K562 (cell line): ENCODE results near the gene VSTM2B. TPM values are rescaled to one million over a fixed set of nuclear protein-coding genes. Genes with fewer than 3 reads are reported as not detected.

Source experiments
- ATAC-seq: fragments of 200-7000 bp; cut with Tn5 transposase; 3 replicates; pipeline ENCODE4 v1.9.1; 2020; ENCODE audit warnings: moderate library complexity
- BruUV-seq: library from RNA; stranded (reverse); fragments of 400-500 nt; replicated peaks from 2 replicates; lab custom pipeline; 2021; lab: Mats Ljungman, UMichigan
- CTCF ChIA-PET: fragments of 300-600 bp; formaldehyde crosslinking; extraction: SDS; loops from one replicate; lab custom pipeline; 2021; ENCODE audit warnings: low intra/inter-chr PET ratio; lab: Yijun Ruan, JAX
- POLR2A ChIA-PET: fragments of 300-600, 350-650 bp; sonication (Branson Sonifier 250); formaldehyde crosslinking; extraction: SDS; loops from one replicate; lab custom pipeline; 2021; ENCODE audit warnings: antibody characterized with exemption, inconsistent platforms; lab: Yijun Ruan, JAX
- DNase-seq, 4 experiments: peaks; one replicate each; pipeline versions ENCODE4 v3.0.0 to v3.0.0-alpha.2; 2011 to 2018; ENCODE audit warnings: low spot score in 3 of 4, mixed read lengths in 3 of 4; ENCODE audit errors: extremely low read depth in 1 of 4
- FAIRE-seq: peaks from 2 replicates; lab custom pipeline; 2011; peaks lifted over from hg19 to GRCh38; lab: Jason Lieb, UNC
- H2AFZ ChIP-seq: 2 replicates; pipeline ENCODE4 v1.6.0; 2011; ENCODE audit warnings: low read depth, low read length, control low read depth, inconsistent platforms
- H3K27ac ChIP-seq: fragments of 200-600 bp; 3 replicates; pipeline ENCODE4 v1.8.0; 2011; ENCODE audit warnings: low read depth, mild to moderate bottlenecking, control low read depth, inconsistent platforms, low read length, moderate library complexity, mixed read lengths; ENCODE audit errors: extremely low read depth
- H3K27me3 ChIP-seq, 2 experiments: fragments of 300-600 bp in 1 of 2; 2 replicates in 1 of 2; 3 replicates in 1 of 2; pipeline versions ENCODE4 v1.6.0 to v1.8.0; 2011; ENCODE audit warnings: inconsistent platforms in 2 of 2, low read length in 2 of 2, mild to moderate bottlenecking in 1 of 2, mixed read lengths in 1 of 2, moderate library complexity in 1 of 2; ENCODE audit not compliant: control insufficient read depth in 2 of 2, insufficient read depth in 2 of 2
- H3K36me3 ChIP-seq: fragments of 300-600 bp; 3 replicates; pipeline ENCODE4 v1.8.0; 2011; ENCODE audit warnings: mild to moderate bottlenecking, low read length, inconsistent platforms; ENCODE audit not compliant: control insufficient read depth, insufficient read depth
- H3K4me1 ChIP-seq, 2 experiments: fragments of 200-600 bp in 1 of 2; replicated peaks in 1 of 2; 2 replicates in 1 of 2; 3 replicates in 1 of 2; pipeline versions ENCODE4 v1.5.1 to v1.8.0; 2011; ENCODE audit warnings: inconsistent platforms in 2 of 2, low read length in 2 of 2, mild to moderate bottlenecking in 1 of 2, mixed read lengths in 1 of 2, moderate library complexity in 1 of 2; ENCODE audit not compliant: control insufficient read depth in 2 of 2, insufficient read depth in 2 of 2
- H3K4me2 ChIP-seq: 2 replicates; pipeline ENCODE4 v1.6.1; 2011; ENCODE audit warnings: low read length, control low read depth, inconsistent platforms, mixed read lengths; ENCODE audit not compliant: insufficient read depth
- H3K4me3 ChIP-seq: fragments of 200-600 bp; sonication (generic), shearing (Covaris generic); 2 replicates; pipeline ENCODE4 v1.5.1; 2016; ENCODE audit warnings: control low read depth, inconsistent platforms
- H3K79me2 ChIP-seq: fragments of 200-600 bp; 3 replicates; pipeline ENCODE4 v1.8.0; 2011; ENCODE audit warnings: low read length, inconsistent platforms; ENCODE audit not compliant: control insufficient read depth, insufficient read depth
- H3K9ac ChIP-seq, 2 experiments: 2 replicates each; pipeline versions ENCODE4 v1.6.0 to v1.6.1; 2011; ENCODE audit warnings: low read depth in 2 of 2, low read length in 2 of 2, control low read depth in 1 of 2, inconsistent platforms in 1 of 2, mild to moderate bottlenecking in 1 of 2, mixed read lengths in 1 of 2; ENCODE audit not compliant: insufficient read depth in 1 of 2
- H3K9me1 ChIP-seq: one replicate; pipeline ENCODE4 v1.6.0; 2011; ENCODE audit warnings: inconsistent platforms, mild to moderate bottlenecking, low read length, moderate library complexity; ENCODE audit not compliant: control insufficient read depth, insufficient read depth
- H3K9me3 ChIP-seq: replicated peaks from 2 replicates; pipeline ENCODE4 v1.5.1; 2011; ENCODE audit warnings: low read depth, low read length, inconsistent platforms; ENCODE audit not compliant: control insufficient read depth, insufficient read depth
- H4K20me1 ChIP-seq: replicated peaks from 2 replicates; pipeline ENCODE4 v1.6.1; 2011; ENCODE audit warnings: low read length, inconsistent platforms, mixed read lengths; ENCODE audit not compliant: control insufficient read depth, insufficient read depth
- HCFC1 ChIP-seq: IDR thresholded peaks from 2 replicates; pipeline ENCODE4 v1.6.1; 2012; ENCODE audit warnings: low read depth, low read length, improper control_type of control experiment
- KHSRP ChIP-seq: fragments of 450-650 bp; IDR thresholded peaks from 2 replicates; pipeline ENCODE4 v1.6.1; 2017
- TAF7 ChIP-seq: fragments of 450-650 bp; IDR thresholded peaks from 2 replicates; pipeline ENCODE4 v1.6.1; 2016; ENCODE audit warnings: missing genetic modification characterization, missing compliant biosample characterization
- YBX1 ChIP-seq: fragments of 450-650 bp; IDR thresholded peaks from 2 replicates; pipeline ENCODE4 v1.7.1; 2016; ENCODE audit warnings: mild to moderate bottlenecking
- ZNF184 ChIP-seq: sonication (generic); formaldehyde crosslinking; IDR thresholded peaks from 2 replicates; pipeline ENCODE4 v1.5.0; 2020; ENCODE audit warnings: missing genetic modification reagents
- ZNF592 ChIP-seq: fragments of 450-650 bp; IDR thresholded peaks from 2 replicates; pipeline ENCODE4 v1.6.1; 2017; ENCODE audit warnings: antibody characterized with exemption, mild to moderate bottlenecking
- ZNF717 ChIP-seq: fragments of 250-450 bp; sonication (Bioruptor Pico); IDR thresholded peaks from 2 replicates; pipeline ENCODE4 v1.5.0; 2021
- ZNF780A ChIP-seq: fragments of 250-450 bp; sonication (Bioruptor Pico); IDR thresholded peaks from 2 replicates; pipeline ENCODE4 v1.5.0; 2021; ENCODE audit warnings: mild to moderate bottlenecking
- ZSCAN29 ChIP-seq: fragments of 450-650 bp; IDR thresholded peaks from 2 replicates; pipeline ENCODE4 v1.6.1; 2017
- WGBS: fragments of 100-300 bp; shearing (Covaris generic); methylation state at CpG from one replicate; pipeline ENCODE4 v1.1.6; 2016; ENCODE audit warnings: low coverage, mixed read lengths; ENCODE audit not compliant: insufficient coverage; ENCODE audit errors: missing lambda C conversion rate; 5-methylcytosine and 5-hydroxymethylcytosine counted together
- in situ Hi-C: fragments of 300-500 bp; cut with MboI; formaldehyde crosslinking; loops from 4 replicates; pipeline ENCODE4 v1.15.0; 2018; ENCODE audit warnings: inconsistent platforms, mixed read lengths
- intact Hi-C: fragments of 100-400 bp; cut with micrococcal nuclease; formaldehyde crosslinking; loops from 2 replicates; pipeline ENCODE4 v1.14.2; 2022
- polyA plus RNA-seq, 8 experiments: library from polyadenylated mRNA; depleted of rRNA in 4 of 8; stranded (reverse) in 5 of 8; unstranded in 3 of 8; fragments of >200 nt; fragmentation: Nextera tagmentation in 2 of 8; fragmentation: Illumina TruSeq in 1 of 8; extraction: Ambion mirVana in 2 of 8; extraction: Trizol in 1 of 8; gene quantifications; 2 replicates each; pipeline versions ENCODE4 v1.2.1 to v1.2.3, GENCODE V29; 2011 to 2014; ENCODE audit warnings: inconsistent platforms in 1 of 8, missing spikeins in 1 of 8
- total RNA-seq, 7 experiments: library from RNA; depleted of rRNA in 6 of 7; stranded (reverse); fragments of >200 nt in 6 of 7; fragmentation: Illumina TruSeq in 2 of 7; extraction: Trizol in 2 of 7; gene quantifications; 2 replicates each; pipeline versions ENCODE4 v1.2.1 to v1.2.3, GENCODE V29; 2011 to 2021; ENCODE audit warnings: low replicate concordance in 1 of 7

VSTM2B gene
- total and polyA plus RNA-seq, 9 of the 15 experiments (the other 6 are each of a cell fraction or from before 2014, with no cell fraction given), result not detected

- Histone ChIP-seq H3K4me3 (no peak overlapping the region), H3K9ac (no peak overlapping the region), H3K9me3 (no peaks in the 10 kb centered on the region), H3K9me1 (no peaks in the 10 kb centered on the region), H4K20me1 (no peaks in the 10 kb centered on the region; the same call in none of the 2 replicates), H3K4me1 (no peaks in the 10 kb centered on the region), H3K36me3 (no peaks in the 10 kb centered on the region), H3K27me3 (peaks cover 0 to 32% of the 10 kb centered on the region in 2 experiments; a peak in 3 of 5 replicates), H3K4me2 (no peak overlapping the region), H3K79me2 (no peaks in the 10 kb centered on the region), H2AFZ (no peak overlapping the region), H3K27ac (no peak overlapping the region)
- BruUV-seq, result no TSS peak
- in situ Hi-C loops, result no loop called here
- DNase-seq (no peak), FAIRE-seq (no peak), ATAC-seq (no peak)
- ChIA-PET CTCF (no interaction called here), POLR2A (interaction anchor here (0.6 kb wide), 2 partner anchors 23 to 204 kb away, joined by 3 read pairs; no protein-coding TSS in a partner anchor)
- intact Hi-C loops, result no loop called here
- WGBS, result 4% methylated on average over 10 of the region's 18 CpGs
- TF ChIP-seq HCFC1 (no peak), ZNF184 (CRISPR knock-in tag) (no peak), YBX1 (no peak), TAF7 (tag) (no peak), ZNF780A (CRISPR knock-in tag) (no peak), ZNF717 (CRISPR knock-in tag) (no peak), KHSRP (no peak), ZSCAN29 (no peak), ZNF592 (no peak)
- TF ChIP-seq, all 486 proteins: peak for 0
Observed at GRCh38 chr19:29499921-29500590, 25.7 kb upstream of the VSTM2B start.
